ENCODE data around the gene MYLK.
"Not testable (repeated sequence)": the region's sequence is repeated elsewhere in the genome, so short reads cannot be mapped to it uniquely, and the experiment has no call there.

Gene MYLK

GRCh38 chr3:123722021-123722420 is 162.1 kb downstream of the MYLK start:
- DNase-seq (ENCODE audit: low spot score): no peak

GRCh38 chr3:123721095-123721689 is 162.9 kb downstream of the MYLK start:
- DNase-seq (ENCODE audit: low spot score): not testable (repeated sequence)

DNA sequence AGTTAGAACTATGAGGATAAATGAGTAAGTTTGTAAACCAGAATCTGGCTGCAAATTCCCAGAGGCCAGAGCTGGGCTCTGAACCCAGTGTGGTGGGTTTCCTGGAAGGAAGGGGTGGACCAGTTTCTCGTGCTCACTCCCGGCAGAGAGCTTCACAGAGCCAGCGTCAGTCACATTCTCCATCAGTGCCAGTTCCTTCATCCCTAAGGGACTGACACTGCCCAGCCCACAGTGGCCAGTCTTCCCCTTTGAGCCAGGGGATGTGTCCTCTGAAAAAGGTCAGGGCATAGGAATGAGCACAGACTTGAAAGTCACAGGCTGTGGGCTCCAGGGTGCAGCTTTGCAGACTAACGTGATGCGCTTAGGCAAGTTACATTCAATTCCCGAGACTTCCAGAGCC is 163.5 kb downstream of the MYLK start:
- no peak for DNase-seq (ENCODE audit: low spot score)

GRCh38 chr3:123719862-123720453 is 164.2 kb downstream of the MYLK start:
- DNase-seq (ENCODE audit: low spot score): no peak

- peak; percentile 72 for DNase-seq (ENCODE audit: low spot score)
Measured at GRCh38 chr3:123719061-123719756, 164.9 kb downstream of the MYLK start.

DNA sequence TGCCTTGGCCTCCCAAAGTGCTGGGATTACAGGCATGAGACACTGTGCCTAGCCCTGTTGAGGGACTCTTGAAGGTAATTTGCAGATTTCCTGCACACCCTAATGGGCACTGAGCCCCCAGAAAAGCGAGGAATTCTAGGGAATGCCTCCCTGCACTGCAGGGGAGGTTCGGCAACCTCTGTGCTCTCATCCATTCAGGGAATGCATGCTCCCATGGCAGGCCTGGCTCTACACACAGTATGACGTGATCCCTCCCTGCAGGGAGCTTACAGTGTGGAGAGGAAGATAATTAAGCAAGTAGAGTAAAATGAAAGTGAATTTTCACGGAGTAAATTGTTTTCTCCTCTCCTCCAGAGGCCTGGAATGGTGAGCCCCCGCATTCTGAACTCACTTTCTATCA is 166.0 kb downstream of the MYLK start:
- no peak for DNase-seq (ENCODE audit: low spot score)

DNA sequence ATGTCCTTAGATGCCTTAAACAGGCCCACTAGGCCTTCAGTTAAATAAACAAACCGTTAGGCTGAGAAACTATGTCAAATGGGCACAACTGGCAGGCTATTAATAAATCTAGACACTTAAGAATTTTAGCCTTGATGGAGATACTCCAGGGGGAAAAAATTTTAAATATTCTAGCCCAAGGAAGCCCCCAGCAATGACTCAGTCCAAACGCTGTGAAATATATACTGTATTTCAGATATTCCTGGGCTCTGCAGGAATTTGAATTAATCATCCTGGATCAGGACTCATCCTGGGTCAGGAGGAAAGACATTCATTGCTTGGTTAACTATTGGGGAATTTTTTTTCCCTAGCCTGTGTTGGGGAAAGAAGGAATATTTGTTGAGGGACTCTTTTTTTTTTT is 166.7 kb downstream of the MYLK start:
- DNase-seq (ENCODE audit: low spot score): peak; percentile 44

DNA sequence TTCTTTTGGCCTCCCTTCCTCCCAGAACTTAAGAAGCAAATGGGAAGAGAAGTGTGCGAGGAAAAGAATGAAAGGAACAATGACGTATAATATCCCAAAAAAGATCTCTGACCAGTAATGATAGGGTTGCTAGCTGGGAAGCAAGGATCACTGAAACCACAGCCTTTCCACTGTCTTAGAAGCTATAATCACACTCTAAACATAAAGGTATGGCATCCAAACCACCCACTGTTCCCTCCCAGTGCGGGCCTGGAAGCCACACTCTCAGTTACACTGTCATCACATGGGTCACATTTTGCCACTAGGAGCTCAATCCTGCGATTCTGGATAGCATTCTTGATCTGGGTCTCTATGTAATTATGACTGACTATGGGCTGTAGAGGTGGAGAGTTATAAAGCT is 167.7 kb downstream of the MYLK start:
- no peak for DNase-seq (ENCODE audit: low spot score)

- no peak for DNase-seq (ENCODE audit: low spot score)
Measured at GRCh38 chr3:123713211-123713610, 170.9 kb downstream of the MYLK start.

DNA sequence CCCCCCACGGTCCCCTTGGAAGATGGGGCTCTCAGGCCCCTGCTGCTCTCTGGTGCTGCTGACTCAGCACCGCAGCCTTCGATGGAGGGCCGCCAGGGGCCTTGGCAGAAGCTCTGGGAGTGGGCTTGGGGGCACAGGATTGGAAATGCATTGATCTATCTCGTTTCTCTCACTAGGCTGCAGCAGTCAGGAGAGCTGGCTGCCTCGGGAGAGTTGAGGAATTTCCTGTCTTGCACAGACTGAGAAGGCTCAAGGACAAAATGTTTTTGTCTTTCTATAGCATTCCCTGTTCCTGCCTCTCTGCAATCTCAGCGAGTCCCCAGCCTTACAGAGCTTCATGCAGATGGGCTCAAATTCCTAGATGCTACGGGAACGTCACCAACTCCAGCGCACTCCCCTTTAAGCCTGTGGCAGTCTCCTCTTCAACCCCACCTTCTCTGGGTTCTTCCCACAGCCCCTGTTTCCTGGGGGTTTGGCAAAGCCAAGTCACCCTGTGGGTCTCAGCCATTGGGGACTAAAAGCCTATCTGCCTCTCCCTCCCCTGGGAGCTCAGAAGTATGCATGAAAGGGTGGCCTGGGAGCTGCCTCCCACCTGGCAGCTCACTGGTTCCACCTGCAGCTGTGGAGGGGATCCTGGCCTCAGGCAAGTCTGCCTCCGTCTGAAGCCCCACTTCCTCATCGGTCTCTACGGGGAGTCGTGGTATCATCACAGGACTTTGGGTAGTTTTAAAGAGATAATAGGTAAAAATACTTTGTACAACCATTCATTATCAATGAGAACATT is 171.9 kb downstream of the MYLK start:
- DNase-seq (ENCODE audit: low spot score): no peak

DNA sequence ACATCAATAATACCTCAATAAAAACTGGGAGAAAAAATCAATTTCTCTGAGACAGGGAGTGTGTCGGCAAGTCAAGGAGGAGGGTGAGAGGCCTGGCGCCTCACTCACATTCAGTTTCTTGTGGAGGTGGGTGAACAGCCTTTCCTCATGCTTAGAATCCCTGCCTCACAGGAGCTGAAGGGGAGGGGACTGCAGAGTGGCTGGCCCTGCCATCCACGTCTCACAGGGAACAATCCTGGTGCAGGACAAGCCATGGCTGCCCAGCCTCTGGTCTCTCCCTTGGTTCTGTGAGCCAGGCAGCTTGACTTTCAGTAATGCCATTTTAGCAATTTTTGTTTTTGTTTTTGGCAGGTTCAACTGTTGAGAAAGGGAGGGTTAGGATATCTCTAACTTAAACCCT is 172.8 kb downstream of the MYLK start:
- DNase-seq (ENCODE audit: low spot score): no peak

DNA sequence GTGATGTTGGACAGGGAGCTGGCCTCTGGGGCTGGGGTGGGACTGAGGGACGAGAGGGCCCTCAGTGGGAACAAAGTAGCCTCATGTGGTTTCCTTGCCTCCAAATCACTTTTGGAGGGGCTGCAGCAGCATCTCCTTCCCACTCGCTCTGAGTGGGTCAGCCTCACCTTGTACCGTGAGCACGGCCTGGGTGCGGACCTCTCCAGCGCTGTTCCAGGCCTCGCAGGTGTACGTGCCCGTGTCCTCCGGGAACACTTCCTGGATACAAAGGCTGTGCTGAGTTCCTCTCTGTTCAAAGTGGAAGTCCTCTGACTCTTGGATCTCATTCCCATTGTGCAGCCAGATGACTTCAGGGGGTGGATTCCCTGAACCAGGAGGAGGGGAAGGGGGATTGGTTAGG is 175.6 kb downstream of the MYLK start:
- no peak for DNase-seq (ENCODE audit: low spot score)

GRCh38 chr3:123707641-123708040 is 176.5 kb downstream of the MYLK start:
- not testable (repeated sequence) for DNase-seq (ENCODE audit: low spot score)

GRCh38 chr3:123706871-123707270 is 177.3 kb downstream of the MYLK start:
- no peak for DNase-seq (ENCODE audit: low spot score)

GRCh38 chr3:123705488-123706285 is 178.4 kb downstream of the MYLK start:
- DNase-seq (ENCODE audit: low spot score): no peak

GRCh38 chr3:123703663-123704062 is 180.5 kb downstream of the MYLK start:
- DNase-seq (ENCODE audit: low spot score): not testable (repeated sequence)

GRCh38 chr3:123702720-123703119 is 181.4 kb downstream of the MYLK start:
- no peak for DNase-seq (ENCODE audit: low spot score)

GRCh38 chr3:123702057-123702456 is 182.1 kb downstream of the MYLK start:
- peak; percentile 31 for DNase-seq (ENCODE audit: low spot score)

DNA sequence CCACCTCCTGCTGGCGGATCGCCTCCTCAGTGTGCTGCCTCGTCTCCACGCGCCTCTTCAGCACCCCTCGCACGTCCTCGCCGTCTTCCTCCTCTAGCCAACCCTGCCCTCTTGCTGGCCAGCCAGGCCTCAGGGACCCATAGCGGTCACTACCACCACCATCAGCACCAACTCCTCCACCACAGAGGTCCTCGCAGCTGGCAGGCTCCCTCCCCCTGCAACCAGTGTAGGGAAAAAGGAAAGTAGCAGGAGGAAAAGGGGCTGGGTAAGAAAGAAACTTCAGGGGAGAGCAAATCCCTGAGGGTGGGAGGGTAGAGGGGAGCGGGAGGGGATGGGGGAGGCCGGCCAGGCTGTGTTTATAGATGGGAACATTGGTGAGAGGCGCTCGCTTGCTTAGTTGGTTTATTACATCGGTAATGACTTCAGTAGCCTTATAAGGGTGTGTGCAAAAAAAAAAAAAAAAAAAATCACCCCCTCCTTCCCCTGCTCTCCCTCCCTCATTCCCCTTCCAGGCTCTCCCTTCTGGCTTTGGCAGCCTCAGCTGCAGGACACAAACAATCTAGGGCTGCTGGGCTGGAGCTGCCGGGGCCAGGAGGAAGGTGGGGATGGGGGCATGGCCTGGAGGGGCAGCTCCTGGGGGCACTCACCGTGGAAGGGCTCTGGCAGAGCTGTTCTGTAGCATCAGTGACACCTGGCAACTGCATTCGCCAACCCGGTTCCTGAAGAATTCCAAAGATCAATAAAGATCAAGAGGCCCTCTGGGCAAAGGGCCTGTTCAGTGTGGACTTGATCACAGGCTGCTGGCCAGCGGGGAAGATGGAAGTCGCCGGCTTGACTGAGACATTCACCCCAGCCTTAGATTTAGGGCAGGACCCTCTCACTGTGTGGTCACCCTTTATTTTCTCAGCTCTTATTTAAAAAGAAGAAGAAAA is 183.1 kb downstream of the MYLK start:
- no peak for DNase-seq (ENCODE audit: low spot score)

DNA sequence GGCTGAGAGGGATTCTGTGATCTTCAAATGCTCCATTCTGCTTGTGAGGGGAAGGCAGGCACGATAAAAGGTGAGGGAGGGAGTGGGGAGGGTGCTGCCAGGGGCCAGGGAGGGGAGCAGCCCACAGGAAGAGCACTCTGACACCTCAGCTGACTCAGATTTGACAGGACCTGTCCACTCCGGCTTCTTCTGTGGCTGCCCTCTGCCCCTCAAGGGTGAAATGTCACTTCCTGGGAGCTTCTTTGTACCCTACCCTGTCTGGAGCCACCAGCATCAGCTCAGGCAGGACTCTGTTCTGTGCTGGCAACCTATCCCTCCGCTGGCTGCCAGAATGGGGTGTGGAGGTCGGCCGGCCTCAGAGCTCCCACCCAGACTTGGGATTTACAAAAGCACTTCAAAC is 185.3 kb downstream of the MYLK start:
- no peak for DNase-seq (ENCODE audit: low spot score)

- DNase-seq (ENCODE audit: low spot score): no peak
Measured at GRCh38 chr3:123696808-123697207, 187.3 kb downstream of the MYLK start.
